Kidney epithelial cell (primary cell): ENCODE data around the gene MCM8. TPM values are rescaled to one million over a fixed set of nuclear protein-coding genes. Genes with fewer than 3 reads are reported as not detected.

Experiments used
- DNase-seq: peaks from one replicate; pipeline ENCODE4 v3.0.0-alpha.2; 2010; ENCODE audit warnings: low read depth
- H3K27me3 ChIP-seq: 2 replicates; pipeline ENCODE4 v1.6.0; 2011; ENCODE audit warnings: low read length; ENCODE audit not compliant: control insufficient read depth, insufficient read depth
- H3K36me3 ChIP-seq: 2 replicates; pipeline ENCODE4 v1.5.1; 2011; ENCODE audit warnings: low read length; ENCODE audit not compliant: control insufficient read depth, insufficient read depth
- H3K4me3 ChIP-seq: 2 replicates; pipeline ENCODE4 v1.5.1; 2011; ENCODE audit warnings: low read depth, mild to moderate bottlenecking, control low read depth, low read length
- CTCF ChIP-seq: IDR thresholded peaks from 2 replicates; pipeline ENCODE4 v1.5.1; 2011; ENCODE audit warnings: mild to moderate bottlenecking, moderate library complexity, low read length, control low read depth, inconsistent platforms; ENCODE audit not compliant: insufficient read depth, poor library complexity, severe bottlenecking
- total RNA-seq: library from RNA; depleted of rRNA; stranded (reverse); fragments of >200 nt; gene quantifications from 2 replicates; pipeline ENCODE4 v1.2.3, GENCODE V29; 2015

Gene MCM8
- total RNA-seq, 1 donor from 2014 or later = 6.1 TPM

- no peak for TF ChIP-seq CTCF
- no peak overlapping the region for H3K4me3 ChIP-seq
- H3K27me3 ChIP-seq = no peaks in the 10 kb centered on the region
- DNase-seq = peak; percentile 92
- H3K36me3 ChIP-seq = no peaks in the 10 kb centered on the region
These were observed 22.7 kb downstream of the MCM8 start for GRCh38 chr20:5973172-5973571.

GRCh38 chr20:5973971-5974370, 23.5 kb downstream of the MCM8 start:
- Histone ChIP-seq H3K36me3 (peaks cover 1% of the 10 kb centered on the region), H3K4me3 (no peak overlapping the region), H3K27me3 (no peaks in the 10 kb centered on the region)
- TF ChIP-seq CTCF = no peak
- no peak for DNase-seq

GRCh38 chr20:5974531-5974930, 24.1 kb downstream of the MCM8 start:
- DNase-seq = no peak
- no peak for TF ChIP-seq CTCF
- H3K36me3 ChIP-seq = peaks cover 1% of the 10 kb centered on the region

GRCh38 chr20:5975778-5976177, 25.3 kb downstream of the MCM8 start:
- Histone ChIP-seq H3K27me3 (no peaks in the 10 kb centered on the region), H3K4me3 (no peak overlapping the region), H3K36me3 (peaks cover 1% of the 10 kb centered on the region)
- DNase-seq = no peak
- no peak for TF ChIP-seq CTCF

More at GRCh38 chr20:5974531-5974930, 24.1 kb downstream of the MCM8 start:
- H3K27me3 ChIP-seq = no peaks in the 10 kb centered on the region
- H3K4me3 ChIP-seq = no peak overlapping the region

- peaks cover 1% of the 10 kb centered on the region for H3K36me3 ChIP-seq
- no peaks in the 10 kb centered on the region for H3K27me3 ChIP-seq
- no peak overlapping the region for H3K4me3 ChIP-seq
- no peak for TF ChIP-seq CTCF
- DNase-seq = no peak
These were observed 26.8 kb downstream of the MCM8 start for GRCh38 chr20:5977223-5977622.

- DNase-seq = no peak
- no peak for TF ChIP-seq CTCF
- Histone ChIP-seq H3K4me3 (no peak overlapping the region), H3K36me3 (peaks cover 1% of the 10 kb centered on the region), H3K27me3 (no peaks in the 10 kb centered on the region)
These were observed 27.5 kb downstream of the MCM8 start for GRCh38 chr20:5977975-5978374.
